WTC11 (cell line): ENCODE measurements around the gene TXNDC15. TPM values are rescaled to one million over a fixed set of nuclear protein-coding genes. Genes with fewer than 3 reads are reported as not detected.

Experiments
- ATAC-seq: fragments of 200-7000 bp; cut with Tn5 transposase; 2 replicates; pipeline ENCODE4 v1.10.0; 2021; ENCODE audit warnings: mild to moderate bottlenecking, moderate library complexity
- CTCF ChIA-PET: fragments of 300-600 bp; sonication (Branson Sonifier 250); formaldehyde crosslinking; loops from one replicate; lab custom pipeline; 2021; ENCODE audit warnings: antibody characterized with exemption; lab: Charles Lee
- POLR2A ChIA-PET: fragments of 350-600 bp; sonication (Branson Sonifier 250); formaldehyde crosslinking; loops from one replicate; lab custom pipeline; 2021; ENCODE audit warnings: antibody characterized with exemption; lab: Charles Lee
- DNase-seq: peaks from one replicate; pipeline ENCODE4 v3.0.0; 2021; ENCODE audit warnings: low spot score
- H3K27ac Mint-ChIP-seq: 2 replicates; pipeline ENCODE4 v1.8.0; 2021; ENCODE audit warnings: mixed read lengths
- H3K27me3 Mint-ChIP-seq: 2 replicates; pipeline ENCODE4 v1.8.0; 2021; ENCODE audit warnings: low read depth, mild to moderate bottlenecking, moderate library complexity, mixed read lengths
- H3K36me3 Mint-ChIP-seq: 2 replicates; pipeline ENCODE4 v1.8.0; 2021; ENCODE audit warnings: mixed read lengths
- H3K4me1 Mint-ChIP-seq: 2 replicates; pipeline ENCODE4 v1.8.0; 2022; ENCODE audit warnings: mixed read lengths
- H3K4me3 Mint-ChIP-seq: 2 replicates; pipeline ENCODE4 v1.8.0; 2021; ENCODE audit warnings: mild to moderate bottlenecking, moderate library complexity, mixed read lengths
- H3K9me3 Mint-ChIP-seq: 2 replicates; pipeline ENCODE4 v1.8.0; 2021; ENCODE audit warnings: mixed read lengths
- ARID4B ChIP-seq: sonication (generic); formaldehyde crosslinking; IDR thresholded peaks from 2 replicates; pipeline ENCODE4 v1.8.0; 2023; ENCODE audit warnings: missing genetic modification reagents, mild to moderate bottlenecking, borderline replicate concordance
- ATF2 ChIP-seq: sonication (generic); formaldehyde crosslinking; IDR thresholded peaks from 2 replicates; pipeline ENCODE4 v1.8.1; 2022; ENCODE audit warnings: low read depth, missing genetic modification reagents, borderline replicate concordance
- CBFB ChIP-seq: sonication (generic); formaldehyde crosslinking; IDR thresholded peaks from 2 replicates; pipeline ENCODE4 v1.8.1; 2022; ENCODE audit warnings: mild to moderate bottlenecking, low read depth, missing genetic modification reagents
- ELF4 ChIP-seq: sonication (generic); formaldehyde crosslinking; IDR thresholded peaks from 2 replicates; pipeline ENCODE4 v1.8.1; 2022; ENCODE audit warnings: low read depth, mild to moderate bottlenecking, moderate library complexity, missing genetic modification reagents
- EMX1 ChIP-seq: fragments of 250-450 bp; sonication (Bioruptor Pico); IDR thresholded peaks from 2 replicates; pipeline ENCODE4 v1.8.0; 2021; ENCODE audit warnings: mild to moderate bottlenecking
- ERG ChIP-seq: fragments of 250-450 bp; sonication (Bioruptor Pico); IDR thresholded peaks from 2 replicates; pipeline ENCODE4 v1.8.0; 2021; ENCODE audit warnings: mild to moderate bottlenecking
- GRHL2 ChIP-seq: fragments of 250-450 bp; sonication (Bioruptor Pico); IDR thresholded peaks from 2 replicates; pipeline ENCODE4 v1.8.0; 2022; ENCODE audit warnings: mild to moderate bottlenecking, moderate library complexity; ENCODE audit not compliant: insufficient replicate concordance, severe bottlenecking
- GTF2I ChIP-seq: fragments of 250-450 bp; sonication (Bioruptor Pico); conservative IDR thresholded peaks from 2 replicates; pipeline ENCODE4 v1.4.0; 2021; ENCODE audit warnings: mild to moderate bottlenecking
- JUN ChIP-seq: sonication (generic); formaldehyde crosslinking; IDR thresholded peaks from 2 replicates; pipeline ENCODE4 v1.8.0; 2023; ENCODE audit warnings: mild to moderate bottlenecking, missing genetic modification reagents
- MXD4 ChIP-seq: fragments of 250-450 bp; sonication (Bioruptor Pico); IDR thresholded peaks from 2 replicates; pipeline ENCODE4 v1.8.0; 2021; ENCODE audit warnings: mild to moderate bottlenecking, moderate library complexity, borderline replicate concordance
- NR1H2 ChIP-seq: sonication (generic); formaldehyde crosslinking; IDR thresholded peaks from 2 replicates; pipeline ENCODE4 v1.9.0; 2021; ENCODE audit warnings: mild to moderate bottlenecking, moderate library complexity, missing genetic modification reagents
- NR2C2 ChIP-seq: sonication (generic); formaldehyde crosslinking; IDR thresholded peaks from 2 replicates; pipeline ENCODE4 v1.8.0; 2022; ENCODE audit warnings: mild to moderate bottlenecking, missing genetic modification reagents
- OVOL2 ChIP-seq: fragments of 250-450 bp; sonication (Bioruptor Pico); IDR thresholded peaks from 2 replicates; pipeline ENCODE4 v1.9.0; 2021; ENCODE audit warnings: mild to moderate bottlenecking, borderline replicate concordance
- SOX15 ChIP-seq: fragments of 250-450 bp; sonication (Bioruptor Pico); IDR thresholded peaks from 2 replicates; pipeline ENCODE4 v1.9.0; 2021; ENCODE audit warnings: mild to moderate bottlenecking
- SP1 ChIP-seq: sonication (generic); formaldehyde crosslinking; conservative IDR thresholded peaks from 2 replicates; pipeline ENCODE4 v1.8.1; 2022; ENCODE audit warnings: missing genetic modification reagents
- ZBTB21 ChIP-seq: sonication (generic); formaldehyde crosslinking; IDR thresholded peaks from 2 replicates; pipeline ENCODE4 v1.8.1; 2023; ENCODE audit warnings: mild to moderate bottlenecking, missing genetic modification reagents, borderline replicate concordance
- ZBTB43 ChIP-seq: sonication (generic); formaldehyde crosslinking; IDR thresholded peaks from 2 replicates; pipeline ENCODE4 v1.8.1; 2023; ENCODE audit warnings: mild to moderate bottlenecking, missing genetic modification reagents
- ZNF317 ChIP-seq: sonication (generic); formaldehyde crosslinking; IDR thresholded peaks from 2 replicates; pipeline ENCODE4 v1.8.1; 2023; ENCODE audit warnings: low read depth, mild to moderate bottlenecking, moderate library complexity, missing genetic modification reagents, borderline replicate concordance
- ZNF416 ChIP-seq: fragments of 250-450 bp; sonication (Bioruptor Pico); IDR thresholded peaks from 2 replicates; pipeline ENCODE4 v1.9.0; 2021; ENCODE audit warnings: mild to moderate bottlenecking, inconsistent platforms
- ZNF425 ChIP-seq: fragments of 250-450 bp; sonication (Bioruptor Pico); conservative IDR thresholded peaks from 2 replicates; pipeline ENCODE4 v1.9.0; 2021; ENCODE audit warnings: mild to moderate bottlenecking
- total RNA-seq: library from RNA; stranded (reverse); gene quantifications from 3 replicates; pipeline ENCODE4 v1.2.3, GENCODE V29; 2021

TXNDC15 gene
- total RNA-seq, 1 experiment from 2014 or later, result 26.1 TPM

GRCh38 chr5:134944630-134945029, 70.5 kb downstream of the TXNDC15 start (continued):
- no peak for TF ChIP-seq JUN (CRISPR knock-in tag)
- no peak for TF ChIP-seq NR2C2 (CRISPR knock-in tag)
- TF ChIP-seq GTF2I (CRISPR knock-in tag), result no peak
- TF ChIP-seq ERG, result no peak
- TF ChIP-seq, all 79 proteins: peak for 0

GRCh38 chr5:134945041-134945440, 70.9 kb downstream of the TXNDC15 start:
- POLR2A ChIA-PET, result no interaction called here
- ATAC-seq (peak; percentile 32; the same call in 1 of the 2 replicates), DNase-seq (no peak)
- no peak overlapping the region for H3K4me3 Mint-ChIP-seq
- no peaks in the 10 kb centered on the region for H3K27me3 Mint-ChIP-seq
- no peaks in the 10 kb centered on the region for H3K9me3 Mint-ChIP-seq
- no peak overlapping the region for H3K27ac Mint-ChIP-seq
- CTCF ChIA-PET, result interaction anchor here (1.1 to 1.3 kb wide), 2 partner anchors 14 to 28 kb away, joined by 3 to 5 read pairs; no protein-coding TSS in a partner anchor
- 0 out of 2 replicates have a peak, but pooled peaks cover 2% of the 10 kb centered on the region for H3K36me3 Mint-ChIP-seq
- no peak for TF ChIP-seq ZNF416
- no peak for TF ChIP-seq ZBTB43 (CRISPR knock-in tag)
- no peak for TF ChIP-seq ARID4B (CRISPR knock-in tag)
- TF ChIP-seq EMX1 (CRISPR knock-in tag), result no peak
- TF ChIP-seq NR1H2 (CRISPR knock-in tag), result no peak
- no peak for TF ChIP-seq SP1 (CRISPR knock-in tag)
- no peak for TF ChIP-seq MXD4 (CRISPR knock-in tag)
- no peak for TF ChIP-seq SOX15 (CRISPR knock-in tag)
- no peak for TF ChIP-seq GRHL2 (CRISPR knock-in tag)
- TF ChIP-seq ZNF317 (CRISPR knock-in tag), result no peak
- no peak for TF ChIP-seq ZBTB21 (CRISPR knock-in tag)
- TF ChIP-seq ZNF425 (CRISPR knock-in tag), result no peak
- no peak for TF ChIP-seq ELF4 (CRISPR knock-in tag)
- TF ChIP-seq CBFB, result no peak
- TF ChIP-seq OVOL2, result no peak
- no peak for TF ChIP-seq ATF2 (CRISPR knock-in tag)
- TF ChIP-seq, all 79 proteins: peak for 0
- H3K4me1 Mint-ChIP-seq, result no peaks in the 10 kb centered on the region
